B cell (primary cell): ENCODE measurements around the gene HELT. TPM values are rescaled to one million over a fixed set of nuclear protein-coding genes. Genes with fewer than 3 reads are reported as not detected.

Source experiments
- ATAC-seq: fragments of 200-7000 bp; cut with Tn5 transposase; one replicate; pipeline ENCODE4 v1.10.0; 2021; ENCODE audit warnings: low read depth, mild to moderate bottlenecking, moderate number of reproducible peaks, moderate library complexity
- CTCF ChIA-PET: fragments of 350-600 bp; sonication (Branson Sonifier 250); formaldehyde crosslinking; loops from one replicate; lab custom pipeline; 2021; ENCODE audit warnings: antibody characterized with exemption, inconsistent platforms; lab: Charles Lee
- POLR2A ChIA-PET: fragments of 350-600 bp; sonication (Branson Sonifier 250); formaldehyde crosslinking; loops from one replicate; lab custom pipeline; 2021; ENCODE audit warnings: antibody characterized with exemption; lab: Charles Lee
- DNase-seq: peaks from one replicate; pipeline ENCODE4 v3.0.0; 2013
- H2AFZ ChIP-seq: 2 replicates; pipeline ENCODE4 v1.6.1; 2012; ENCODE audit warnings: mild to moderate bottlenecking, low read depth, low read length; ENCODE audit not compliant: insufficient read depth, poor library complexity, severe bottlenecking
- H3K27ac ChIP-seq, 2 donors: 1 replicate in 1 of 2; 2 replicates in 1 of 2; pipeline ENCODE4 v1.5.1; 2012 to 2013; ENCODE audit warnings: low read length in 2 of 2, mild to moderate bottlenecking in 2 of 2, moderate library complexity in 1 of 2
- H3K27me3 ChIP-seq, 4 experiments: fragments of 200-600 bp in 1 of 4; sonication (generic) in 1 of 4; replicated peaks in 1 of 4; 1 replicate in 2 of 4; 2 replicates in 2 of 4; pipeline versions ENCODE4 v1.6.1 to v1.7.0; 2013 to 2016; ENCODE audit warnings: low read length in 3 of 4, mild to moderate bottlenecking in 2 of 4, mixed read lengths in 1 of 4, moderate library complexity in 1 of 4; ENCODE audit not compliant: insufficient read depth in 4 of 4, control insufficient read depth in 3 of 4; ENCODE audit errors: control extremely low read depth in 1 of 4
- H3K36me3 ChIP-seq, 2 experiments: replicated peaks in 1 of 2; 1 replicate in 1 of 2; 2 replicates in 1 of 2; pipeline versions ENCODE4 v1.6.1 to v1.7.1; 2013; ENCODE audit warnings: low read length in 1 of 2; ENCODE audit not compliant: insufficient read depth in 2 of 2, control insufficient read depth in 1 of 2; ENCODE audit errors: control extremely low read depth in 1 of 2, extremely low read depth in 1 of 2
- H3K4me1 ChIP-seq, 2 donors: fragments of 200-600 bp in 1 of 2; sonication (generic) in 1 of 2; 1 replicate in 1 of 2; 2 replicates in 1 of 2; pipeline versions ENCODE4 v1.5.1 to v1.6.1; 2013 to 2017; ENCODE audit warnings: low read length in 2 of 2; ENCODE audit not compliant: control insufficient read depth in 2 of 2, insufficient read depth in 2 of 2
- H3K4me2 ChIP-seq: replicated peaks from 2 replicates; pipeline ENCODE3; 2012; ENCODE audit warnings: mild to moderate bottlenecking, low read depth, low read length; ENCODE audit not compliant: poor library complexity, severe bottlenecking
- H3K4me3 ChIP-seq, 5 experiments: fragments of 200-600 bp in 1 of 5; sonication (generic) in 1 of 5; 1 replicate in 3 of 5; 2 replicates in 2 of 5; pipeline versions ENCODE4 v1.5.1 to v1.7.0; 2011 to 2016; ENCODE audit warnings: low read length in 4 of 5, mild to moderate bottlenecking in 4 of 5, low read depth in 2 of 5, control low read depth in 1 of 5, moderate library complexity in 1 of 5; ENCODE audit not compliant: insufficient read depth in 1 of 5; ENCODE audit errors: control extremely low read depth in 1 of 5, extremely low read depth in 1 of 5
- H3K79me2 ChIP-seq: fragments of 200-600 bp; sonication (generic); one replicate; pipeline ENCODE4 v1.6.0; 2016; ENCODE audit warnings: low read length; ENCODE audit not compliant: control insufficient read depth, insufficient read depth
- H3K9ac ChIP-seq: fragments of 200-600 bp; sonication (generic); 2 replicates; pipeline ENCODE4 v1.6.1; 2017; ENCODE audit warnings: mild to moderate bottlenecking, low read length, moderate library complexity
- H3K9me3 ChIP-seq, 3 donors: one replicate each; pipeline versions ENCODE4 v1.6.1 to v1.7.1; 2013; ENCODE audit warnings: low read length in 2 of 3; ENCODE audit not compliant: control insufficient read depth in 2 of 3, insufficient read depth in 1 of 3; ENCODE audit errors: control extremely low read depth in 1 of 3
- H4K20me1 ChIP-seq: 2 replicates; pipeline ENCODE4 v1.6.0; 2012; ENCODE audit warnings: mild to moderate bottlenecking, low read length; ENCODE audit not compliant: insufficient read depth, control insufficient read depth, poor library complexity, severe bottlenecking
- H3K27ac Mint-ChIP-seq: one replicate; pipeline ENCODE4 v1.8.0; 2021; ENCODE audit warnings: mixed read lengths
- H3K27me3 Mint-ChIP-seq: one replicate; pipeline ENCODE4 v1.8.0; 2021; ENCODE audit warnings: mixed read lengths
- H3K4me1 Mint-ChIP-seq: one replicate; pipeline ENCODE4 v1.8.0; 2021; ENCODE audit warnings: mixed read lengths
- H3K4me3 Mint-ChIP-seq: one replicate; pipeline ENCODE4 v1.8.0; 2021; ENCODE audit warnings: mixed read lengths
- H3K9me3 Mint-ChIP-seq: one replicate; pipeline ENCODE4 v1.8.0; 2022; ENCODE audit warnings: mixed read lengths; ENCODE audit not compliant: insufficient read depth
- CTCF ChIP-seq: fragments of 200-600 bp; IDR thresholded peaks from one replicate; pipeline ENCODE4 v1.8.0; 2022; ENCODE audit warnings: antibody characterized with exemption, mild to moderate bottlenecking
- EZH2 ChIP-seq: IDR thresholded peaks from 2 replicates; pipeline ENCODE4 v1.6.1; 2012; ENCODE audit warnings: borderline replicate concordance, low read depth, mild to moderate bottlenecking, moderate library complexity, low read length; ENCODE audit not compliant: insufficient read depth, poor library complexity, severe bottlenecking
- WGBS: methylation state at CpG from one replicate; pipeline ENCODE4 v1.1.5; 2013; ENCODE audit warnings: missing lambda C conversion rate; ENCODE audit not compliant: insufficient coverage; 5-methylcytosine and 5-hydroxymethylcytosine counted together
- intact Hi-C: fragments of 100-400 bp; cut with micrococcal nuclease; formaldehyde crosslinking; loops from one replicate; pipeline ENCODE4 v1.10.0; 2022
- polyA plus RNA-seq: library from polyadenylated mRNA; depleted of rRNA; stranded (reverse); fragments of >200 nt; gene quantifications from 2 replicates; pipeline ENCODE4 v1.2.3, GENCODE V29; 2012
- total RNA-seq, 2 donors: library from RNA; stranded (reverse); fragments of 120-200 nt in 1 of 2; gene quantifications; 1 replicate in 1 of 2; 2 replicates in 1 of 2; pipeline versions ENCODE4 v1.2.3 to v1.2.4, GENCODE V29; 2013 to 2022

The HELT gene
- total and polyA plus RNA-seq, 2 donors (not counting 1 experiment from before 2014, with no cell fraction given) = not detected

GRCh38 chr4:185033072-185033471, 14.8 kb downstream of the HELT start:
- Histone ChIP-seq H3K27me3 (peaks cover 0 to 15% (median 2%) of the 10 kb centered on the region in 4 experiments), H4K20me1 (no peaks in the 10 kb centered on the region), H2AFZ (no peak overlapping the region), H3K4me2 (no peak overlapping the region), H3K4me1 (no peaks in the 10 kb centered on the region), H3K79me2 (no peaks in the 10 kb centered on the region), H3K27ac (no peak overlapping the region), H3K36me3 (no peaks in the 10 kb centered on the region), H3K9me3 (no peaks in the 10 kb centered on the region), H3K9ac (no peak overlapping the region), H3K4me3 (no peak overlapping the region)
- ChIA-PET POLR2A (no interaction called here), CTCF (interaction anchor here (0.6 to 2.2 kb wide), 3 partner anchors 63 to 101 kb away, joined by 3 to 8 read pairs (median 5); no protein-coding TSS in a partner anchor)
- TF ChIP-seq CTCF (no peak), EZH2 (no peak)
- WGBS = 90% methylated on average over 9 of the region's 9 CpGs
- Mint-ChIP-seq H3K9me3 (no peaks in the 10 kb centered on the region), H3K27me3 (peaks cover 55% of the 10 kb centered on the region), H3K4me3 (no peak overlapping the region), H3K27ac (no peak overlapping the region), H3K4me1 (no peaks in the 10 kb centered on the region)
- DNase-seq = no peak
- intact Hi-C loops = no loop called here
- ATAC-seq = no peak

GRCh38 chr4:185033950-185034349, 15.7 kb downstream of the HELT start:
- ATAC-seq (no peak), DNase-seq (no peak)
- Histone ChIP-seq H3K9ac (no peak overlapping the region), H4K20me1 (no peaks in the 10 kb centered on the region), H2AFZ (no peak overlapping the region), H3K27ac (no peak overlapping the region), H3K36me3 (no peaks in the 10 kb centered on the region), H3K79me2 (no peaks in the 10 kb centered on the region), H3K9me3 (no peaks in the 10 kb centered on the region), H3K4me1 (no peaks in the 10 kb centered on the region), H3K4me3 (no peak overlapping the region), H3K27me3 (peaks cover 0 to 11% (median 2%) of the 10 kb centered on the region in 4 experiments), H3K4me2 (no peak overlapping the region)
- no peaks in the 10 kb centered on the region for H3K4me1 Mint-ChIP-seq
- H3K9me3 Mint-ChIP-seq = no peaks in the 10 kb centered on the region
- POLR2A ChIA-PET = no interaction called here
- no peak for TF ChIP-seq EZH2
- no peak for TF ChIP-seq CTCF
- intact Hi-C loops = no loop called here
- CTCF ChIA-PET = interaction anchor here (0.9 to 2.2 kb wide), 2 partner anchors 100 to 150 kb away, joined by 3 to 8 read pairs; no protein-coding TSS in a partner anchor
- 82% methylated on average over 6 of the region's 6 CpGs for WGBS
- H3K27me3 Mint-ChIP-seq = peaks cover 50% of the 10 kb centered on the region
- no peak overlapping the region for H3K4me3 Mint-ChIP-seq
- H3K27ac Mint-ChIP-seq = no peak overlapping the region
